GM21360 (cell line): ENCODE measurements around the gene GAPDHS.

ENCODE experiments used
- ATAC-seq: cut with Tn5 transposase; IDR thresholded peaks from one replicate; pipeline ENCODE4 v1.9.1; 2021; ENCODE audit warnings: mild to moderate bottlenecking, moderate library complexity; ENCODE audit not compliant: unreplicated experiment

GAPDHS gene

DNA sequence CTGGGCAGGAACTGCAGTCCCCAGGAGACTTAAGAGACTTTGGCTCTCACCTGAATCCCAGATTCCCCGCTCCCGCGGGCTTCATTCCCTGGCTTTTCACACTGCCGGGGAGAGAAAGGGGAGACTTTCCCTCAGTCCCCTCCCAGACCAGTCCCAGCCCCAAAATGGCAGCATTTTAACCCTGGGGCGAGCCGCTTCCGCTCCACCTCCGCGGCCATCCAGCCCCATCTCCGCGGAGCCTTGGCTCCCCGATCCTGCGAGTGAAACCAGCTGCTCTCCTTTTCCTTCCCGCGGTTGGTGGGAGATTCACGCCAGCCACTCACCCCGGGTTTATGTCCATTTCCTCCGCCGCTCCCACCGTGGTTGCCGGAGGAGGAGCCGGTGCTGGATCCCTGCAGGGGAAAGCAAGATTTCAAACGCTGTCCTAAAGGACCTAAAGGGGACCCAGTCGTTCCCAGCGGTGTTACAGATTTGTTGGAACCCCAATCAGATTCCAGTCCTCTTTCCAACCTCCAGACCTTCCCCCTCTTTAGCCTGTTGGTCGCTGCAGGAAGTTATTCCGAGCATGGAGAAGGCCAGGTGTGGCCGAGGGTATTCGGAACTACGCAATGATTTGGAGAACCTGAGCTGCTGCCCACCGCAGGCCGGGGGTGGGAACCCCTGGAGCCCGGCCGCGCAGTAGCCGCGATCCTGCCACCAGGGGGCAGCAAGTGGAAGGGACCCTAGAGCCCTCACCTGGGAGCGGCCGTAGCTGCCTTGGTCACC lies 23.2 kb upstream of the GAPDHS start:
- peak; percentile 56 for ATAC-seq

DNA sequence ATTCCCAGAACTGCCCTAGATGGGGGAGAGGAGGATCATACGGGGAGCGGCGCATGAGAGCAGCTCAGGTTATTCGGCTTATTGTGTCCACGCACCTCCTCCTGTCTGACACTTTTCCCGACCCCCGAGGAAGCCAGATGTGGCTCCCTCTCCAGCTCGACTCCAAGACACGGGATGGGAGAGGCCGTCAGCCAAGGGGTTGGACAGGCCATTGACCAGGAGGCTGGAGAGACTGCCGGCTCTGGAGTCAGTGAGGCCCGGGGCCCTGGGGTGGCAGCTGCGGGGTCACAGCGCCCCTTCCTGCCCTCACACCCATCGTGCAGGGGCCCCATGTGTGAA lies 22.7 kb upstream of the GAPDHS start:
- ATAC-seq, result no peak

DNA sequence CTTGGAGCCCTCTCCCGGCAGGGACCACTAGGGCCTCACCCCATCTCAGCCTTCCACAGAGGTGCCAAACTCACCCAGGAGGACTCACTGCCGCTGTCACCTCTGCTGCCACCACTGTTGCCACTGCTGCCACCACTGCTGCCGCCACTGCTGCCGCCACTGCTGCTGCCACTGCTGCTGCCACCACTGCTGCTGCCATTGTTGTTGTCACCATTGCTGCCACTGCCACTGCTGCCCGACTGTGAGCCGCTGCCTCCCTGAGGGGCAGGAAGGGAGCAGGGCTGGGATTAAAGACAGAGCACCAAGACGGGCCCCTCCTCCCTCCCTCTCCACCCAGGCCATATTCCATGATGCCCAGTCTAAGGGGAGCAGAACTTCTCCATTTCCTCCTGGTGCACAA lies 21.9 kb upstream of the GAPDHS start:
- no peak for ATAC-seq

DNA sequence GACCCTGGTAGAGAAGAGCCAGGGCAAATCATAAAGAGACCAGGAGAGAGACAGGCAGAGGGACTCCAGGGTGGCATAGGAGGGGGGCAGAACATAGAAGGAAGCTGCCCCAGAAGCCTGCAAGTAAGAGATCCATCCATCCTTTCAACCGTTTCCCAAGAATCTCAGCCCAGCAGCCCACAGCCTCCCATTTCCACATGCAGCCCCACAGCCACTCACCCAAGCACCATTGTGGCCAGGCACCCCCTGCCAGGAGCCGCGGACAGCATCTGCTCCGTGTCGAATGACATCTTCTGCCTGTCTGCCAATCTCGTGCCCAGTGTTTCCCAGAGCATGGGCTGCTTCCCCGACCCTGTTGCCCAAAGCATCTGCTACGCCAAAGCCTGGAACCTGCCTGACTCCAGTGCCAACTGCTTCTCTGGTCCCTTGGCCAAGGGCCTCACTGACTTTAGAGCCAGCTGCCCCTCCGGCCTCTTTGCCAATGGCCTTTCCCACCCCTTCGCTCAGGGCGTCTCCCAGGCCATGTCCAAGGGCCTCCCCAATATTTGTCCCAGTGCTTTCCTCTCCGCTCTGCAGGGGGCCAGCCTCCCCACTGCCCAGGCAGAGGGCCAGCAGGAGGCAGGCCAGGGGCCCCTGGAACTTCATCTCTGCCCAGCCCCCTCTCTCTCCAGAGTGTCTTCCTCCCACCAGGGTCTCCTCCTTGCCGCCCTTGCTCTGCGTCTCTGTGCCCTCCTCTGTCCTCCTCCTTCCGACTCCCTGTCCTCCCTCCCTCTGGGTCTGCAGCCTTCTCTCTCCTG lies 20.2 kb upstream of the GAPDHS start:
- ATAC-seq, result no peak

DNA sequence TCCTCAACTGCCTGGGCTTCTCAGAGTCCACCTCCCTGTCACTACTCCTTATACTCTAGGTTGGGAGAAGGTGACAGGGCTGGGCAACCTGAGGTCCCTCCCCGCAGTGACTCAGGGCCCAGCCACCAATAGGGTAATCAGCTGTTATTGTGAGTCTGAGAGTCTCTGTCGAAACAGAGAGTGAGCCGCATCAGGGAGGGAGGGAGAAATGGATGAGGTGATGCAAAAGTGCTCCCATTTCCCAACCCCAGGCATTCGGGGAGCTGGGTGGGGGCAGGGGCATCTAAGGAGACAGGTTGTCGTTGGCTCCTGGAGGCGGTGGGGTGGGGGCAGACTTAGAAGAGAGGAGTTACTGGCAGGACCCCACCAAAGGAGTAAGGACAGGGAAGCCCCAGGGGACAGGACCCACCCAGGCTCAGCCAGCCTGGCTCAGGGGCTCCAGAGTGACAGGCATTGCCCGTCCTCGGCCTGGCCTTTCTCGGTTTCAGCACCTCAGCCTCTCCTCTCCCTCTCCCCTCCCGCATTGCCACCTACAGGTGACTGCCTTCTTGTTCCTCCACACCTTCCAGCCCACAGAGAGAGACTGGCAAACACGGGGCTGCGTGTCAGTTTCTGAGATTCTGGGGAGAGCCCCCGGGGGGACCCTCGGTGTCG lies 19.5 kb upstream of the GAPDHS start, which contains the start of gene DMKN:
Gene DMKN (minus strand): TSS at position 22 of the 654 bp plus-strand sequence. CDS start 174 bp downstream, outside the sequence.
- ATAC-seq, result no peak

DNA sequence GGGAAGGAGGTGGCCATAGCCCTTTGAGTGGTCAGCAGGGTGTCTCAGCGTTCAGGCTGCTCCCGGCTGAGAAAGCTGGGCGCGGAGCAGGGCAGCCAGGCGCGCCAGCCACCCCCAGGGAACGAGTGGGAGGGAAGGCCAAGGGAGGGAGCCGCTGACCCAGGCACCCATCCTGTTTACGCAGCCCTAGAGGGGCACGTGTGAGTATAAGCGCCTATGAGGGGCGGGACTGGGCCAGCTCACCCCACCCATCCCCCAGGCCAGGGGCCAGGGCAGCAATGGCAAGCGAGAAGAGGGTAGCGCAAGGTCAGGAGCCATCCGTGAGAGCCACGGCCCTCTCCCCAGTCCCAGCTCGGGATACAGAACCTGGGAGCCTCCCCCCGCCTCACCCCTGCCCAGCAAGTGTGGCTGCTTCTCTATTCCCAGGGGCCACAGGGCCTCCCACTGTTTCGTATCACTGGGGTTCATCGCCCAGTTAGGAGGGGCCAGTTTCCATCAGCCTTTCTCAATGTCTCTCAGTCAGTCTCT lies 18.9 kb upstream of the GAPDHS start:
- ATAC-seq, result no peak

DNA sequence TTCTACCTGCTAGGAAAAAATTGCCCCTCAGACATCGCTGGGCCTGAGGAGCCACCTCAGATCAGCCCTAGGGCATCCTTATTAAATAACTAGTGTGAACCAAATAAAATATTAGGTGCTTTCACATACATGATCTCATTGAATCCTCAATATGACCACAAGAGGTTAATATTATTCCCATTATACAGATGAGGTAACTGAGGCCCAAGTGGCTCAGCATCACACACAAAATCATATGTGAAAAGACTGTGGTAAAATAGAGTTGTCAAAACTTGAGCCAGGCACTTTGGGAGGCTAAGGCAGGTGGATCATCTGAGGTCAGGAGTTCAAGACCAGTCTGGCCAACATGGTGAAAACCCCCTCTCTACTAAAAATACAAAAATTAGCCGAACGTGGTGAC lies 16.9 kb upstream of the GAPDHS start:
- no peak for ATAC-seq

DNA sequence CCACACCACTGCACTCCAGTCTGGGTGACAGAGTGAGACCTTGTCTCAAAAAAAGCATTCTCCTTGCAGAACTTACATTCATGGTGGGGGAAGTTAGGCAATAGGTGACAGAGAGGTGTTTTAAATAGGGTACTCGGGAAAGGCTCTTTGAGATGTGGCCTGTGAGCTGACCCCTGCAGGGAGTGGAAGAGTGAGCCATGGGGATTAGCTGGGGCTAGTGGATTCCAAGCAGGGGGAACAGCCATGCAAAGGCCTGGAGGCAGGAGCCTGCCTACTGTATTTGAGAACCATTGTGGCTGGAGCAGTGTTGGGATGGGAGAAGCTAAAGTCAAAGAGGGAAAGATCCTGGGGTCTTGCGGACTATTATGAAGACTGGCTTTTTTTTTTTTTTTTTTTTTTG lies 15.9 kb upstream of the GAPDHS start:
- no peak for ATAC-seq

DNA sequence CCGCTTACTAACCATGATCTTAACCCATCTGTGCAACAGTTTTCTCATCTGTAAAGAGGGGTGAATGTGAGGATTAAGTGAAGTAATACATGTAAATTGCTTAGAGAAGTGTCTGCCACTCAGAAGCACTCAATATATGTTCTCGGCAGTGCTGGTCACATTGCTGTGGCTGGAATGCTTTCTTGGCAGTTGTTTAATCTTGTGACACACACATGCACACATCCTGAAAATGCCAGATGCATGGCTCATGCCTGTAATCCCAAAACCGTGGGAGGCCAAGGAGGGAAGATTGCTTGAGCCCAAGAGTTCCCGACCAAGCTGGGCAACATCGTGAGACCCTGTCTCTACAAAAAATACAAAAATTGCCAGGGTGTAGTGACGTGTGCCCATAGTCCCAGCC lies 14.9 kb upstream of the GAPDHS start:
- no peak for ATAC-seq

DNA sequence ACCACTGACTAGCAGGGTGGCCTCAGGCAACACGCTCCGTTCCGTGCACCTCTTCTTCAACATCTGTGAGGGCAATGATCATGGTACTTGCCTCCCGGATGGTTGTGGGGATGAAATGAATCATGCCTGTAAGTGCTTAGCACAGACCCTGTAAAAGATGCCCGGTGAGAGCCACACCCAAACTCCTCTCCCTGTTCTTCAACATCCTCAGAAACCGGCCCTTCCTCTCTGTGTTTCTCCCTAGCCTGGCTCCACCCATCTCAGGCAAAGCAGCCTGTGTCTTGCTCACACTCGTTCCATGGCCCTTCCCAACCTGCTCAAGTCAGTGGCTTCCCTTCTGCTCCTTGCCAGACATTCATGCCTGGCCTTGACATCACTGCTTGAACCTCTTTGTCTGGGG lies 14.0 kb upstream of the GAPDHS start:
- no peak for ATAC-seq

DNA sequence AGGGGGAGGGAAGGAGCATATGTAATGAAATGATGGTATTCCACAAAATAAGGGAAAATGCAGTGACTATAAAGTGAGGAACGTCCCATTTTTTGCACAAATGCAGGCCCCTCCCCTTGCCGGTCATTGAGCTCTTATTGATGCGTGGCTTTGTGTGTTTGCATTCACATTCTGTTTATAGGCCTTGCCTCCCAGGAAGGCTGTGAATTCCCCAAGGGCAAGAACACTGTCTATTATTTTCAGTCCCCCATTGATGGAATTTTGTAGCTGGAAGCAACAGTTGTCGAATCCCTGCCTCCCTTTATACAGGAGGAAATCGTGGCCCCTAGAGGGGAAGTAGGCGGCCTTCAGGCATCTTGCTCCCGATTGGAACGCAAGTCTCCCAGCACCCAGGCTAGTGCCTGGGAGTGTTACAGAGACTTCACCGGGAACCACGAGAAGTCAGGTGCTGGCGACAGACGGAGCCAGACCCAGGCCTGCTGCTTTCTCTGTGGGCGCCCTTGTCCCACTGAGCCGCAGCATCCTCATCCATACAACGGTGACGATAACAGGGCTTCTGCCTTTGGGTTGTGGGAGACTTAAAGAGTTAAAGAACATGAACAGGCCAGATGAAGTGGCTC lies 12.0 kb upstream of the GAPDHS start:
- no peak for ATAC-seq

DNA sequence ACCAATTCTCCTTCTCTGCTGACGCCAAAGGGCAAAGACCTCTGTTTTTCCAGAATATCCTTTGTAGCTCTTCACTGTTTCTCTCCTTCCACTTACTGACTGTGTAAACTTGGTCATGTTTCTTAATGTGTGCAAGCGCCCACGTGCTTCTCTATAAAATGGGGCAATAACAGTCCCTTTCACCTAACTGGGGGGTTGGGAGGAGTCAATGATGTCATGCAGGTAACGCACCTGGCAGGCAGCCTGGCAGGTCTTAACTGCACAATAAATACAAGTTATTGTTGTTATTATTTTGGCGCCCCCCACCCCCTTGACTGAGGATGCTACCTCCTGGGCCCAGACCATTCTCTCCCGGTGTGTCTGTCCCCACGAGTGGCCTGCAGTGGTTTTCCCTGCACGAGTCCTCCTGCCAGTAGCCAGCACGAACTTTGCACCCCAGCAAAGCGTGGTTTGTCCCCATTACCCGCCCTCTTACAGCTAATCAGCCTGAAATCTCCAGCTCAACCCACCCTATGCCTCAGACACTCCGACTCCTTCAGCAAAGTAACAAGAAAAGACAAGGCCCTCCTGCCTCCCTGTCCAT lies 10.4 kb upstream of the GAPDHS start:
- ATAC-seq, result no peak

DNA sequence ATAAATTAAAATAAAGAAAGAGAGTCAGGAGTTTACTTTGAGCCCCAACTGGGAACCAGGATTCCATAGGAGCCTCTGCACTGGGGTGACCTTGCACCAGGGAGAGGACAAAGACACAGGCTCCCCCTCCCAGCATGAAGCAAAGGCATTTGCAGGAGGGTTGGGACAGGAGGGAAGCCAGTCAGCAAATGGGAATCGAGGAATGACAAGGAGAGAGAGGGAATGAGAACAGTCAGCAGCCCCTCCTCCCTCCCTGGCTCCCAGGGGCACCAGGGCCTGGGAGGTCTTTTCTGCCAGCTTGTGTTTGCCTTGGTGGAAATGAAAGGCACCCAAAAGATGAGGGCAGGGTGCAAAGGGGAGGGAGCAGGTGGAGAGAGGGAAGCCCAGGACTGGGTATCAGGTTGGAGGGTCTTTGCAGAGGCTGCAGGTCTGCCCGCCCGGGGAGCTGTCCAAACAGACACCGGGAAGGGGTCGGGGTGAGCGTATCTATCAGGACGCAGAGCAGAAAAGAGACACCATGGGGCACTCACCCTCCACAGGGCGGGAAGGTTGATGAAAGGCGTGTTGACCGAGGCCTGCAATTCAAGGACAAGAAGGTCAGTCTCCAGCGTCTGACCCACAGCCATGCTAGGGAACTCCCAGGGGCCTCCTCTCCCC lies 8.9 kb upstream of the GAPDHS start:
- no peak for ATAC-seq

DNA sequence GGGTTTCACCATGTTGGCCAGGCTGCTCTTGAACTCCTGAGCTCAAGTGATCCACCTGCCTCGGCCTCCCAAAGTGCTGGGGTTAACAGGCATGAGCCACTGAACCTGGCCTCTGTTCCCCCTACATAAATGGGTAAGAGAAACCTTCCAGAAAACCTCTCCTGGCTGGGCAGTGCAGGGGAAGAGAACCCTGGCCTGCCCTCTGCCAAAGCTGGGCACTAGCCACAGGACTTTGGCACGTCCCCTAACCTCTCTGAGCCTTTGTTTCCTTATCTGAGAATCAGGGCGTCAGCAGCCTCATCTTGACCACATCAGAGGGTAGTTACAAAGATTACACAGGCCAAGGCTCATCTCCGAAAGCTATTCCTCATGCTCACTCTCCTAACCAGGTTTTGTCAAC lies 7.4 kb upstream of the GAPDHS start:
- ATAC-seq, result no peak

DNA sequence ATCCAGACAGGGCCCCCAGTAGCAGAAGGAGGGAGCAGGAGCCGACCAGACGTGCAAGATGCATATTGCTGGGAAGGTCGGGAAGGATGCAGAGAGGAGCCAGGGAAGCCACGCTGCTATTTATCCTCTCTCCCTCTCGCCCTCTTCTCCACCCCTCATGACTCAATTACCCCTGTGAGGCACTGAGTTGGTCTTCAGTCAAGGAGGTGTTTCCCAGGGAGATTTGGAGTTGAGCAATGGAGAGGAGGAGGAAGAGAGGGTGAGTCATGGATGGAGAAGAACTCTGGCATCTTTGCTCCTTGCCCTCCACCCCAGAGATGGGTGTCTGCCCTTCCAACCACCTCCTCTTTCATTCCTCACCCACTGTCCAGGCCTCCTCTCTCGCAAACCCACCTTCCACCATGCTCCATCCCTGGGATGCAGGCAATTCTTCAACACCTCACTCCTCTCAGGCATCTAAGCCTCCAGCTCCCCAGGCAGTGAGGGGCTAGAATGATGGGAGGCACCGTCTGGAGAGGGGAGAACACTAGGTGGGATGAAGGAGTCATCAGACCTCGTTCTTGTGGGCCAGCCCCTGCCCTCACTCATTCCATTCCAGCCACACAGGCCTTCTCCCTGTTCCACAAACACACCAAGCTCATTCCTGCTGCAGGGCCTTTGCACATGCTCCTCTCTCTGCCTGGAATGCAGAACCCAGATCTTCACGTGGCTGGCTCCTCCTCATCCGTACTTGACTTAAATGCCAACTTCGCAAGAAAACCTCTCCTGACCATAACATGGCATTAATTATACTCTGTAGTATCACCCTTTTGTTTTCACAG lies 4.8 kb upstream of the GAPDHS start, which contains the start of gene SBSN:
Gene SBSN (minus strand): TSS at position 94 of the 821 bp plus-strand sequence. CDS start 30 bp downstream, at position 64.
- ATAC-seq, result no peak

DNA sequence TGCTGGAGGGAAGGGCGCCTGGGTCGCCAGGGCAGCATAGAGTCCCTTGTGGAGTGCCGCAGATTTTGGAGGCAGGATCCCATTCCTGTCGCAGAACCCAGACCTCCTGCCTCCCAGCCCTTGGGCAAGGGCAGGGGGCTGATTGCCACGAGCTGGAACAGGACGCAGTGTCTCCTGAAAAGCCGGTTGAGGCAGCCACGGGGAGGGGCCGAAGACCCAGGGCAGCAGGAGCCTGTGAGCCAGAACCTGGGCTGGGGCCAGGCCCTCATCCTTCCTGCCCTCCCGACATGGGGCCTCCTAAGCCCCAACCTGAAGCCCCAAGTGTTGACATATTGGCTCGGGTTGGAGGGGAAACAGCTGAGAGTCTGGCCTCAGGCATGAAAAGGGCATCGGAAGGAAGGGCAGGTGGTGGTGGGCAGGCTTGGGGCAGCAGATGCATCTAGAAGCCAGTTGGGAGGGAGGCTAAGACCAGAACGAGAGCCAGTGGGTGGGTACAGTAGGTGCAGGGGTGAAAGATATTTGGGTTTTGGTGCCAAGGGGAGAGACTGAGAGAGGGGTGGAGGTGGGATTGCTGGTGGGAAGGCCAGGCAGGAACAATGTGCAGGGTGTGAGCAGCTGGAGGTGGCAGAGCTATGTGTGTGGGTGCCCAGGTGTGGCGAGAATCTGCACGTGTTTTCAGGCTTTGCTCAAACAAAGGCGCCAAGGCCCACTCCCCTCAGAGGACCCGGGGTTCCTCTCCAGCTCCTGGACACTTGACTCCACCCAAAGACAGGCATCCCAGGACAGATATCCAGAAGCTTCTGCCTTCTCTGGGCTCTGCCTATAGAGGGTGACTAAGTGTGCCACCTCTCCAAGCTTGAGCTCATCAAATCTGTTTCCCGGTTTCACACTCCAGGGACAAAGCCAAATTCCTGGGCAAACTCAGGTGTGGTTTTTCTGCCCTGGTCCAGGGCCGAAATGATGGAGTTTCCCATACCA lies 3.7 kb upstream of the GAPDHS start:
- no peak for ATAC-seq

DNA sequence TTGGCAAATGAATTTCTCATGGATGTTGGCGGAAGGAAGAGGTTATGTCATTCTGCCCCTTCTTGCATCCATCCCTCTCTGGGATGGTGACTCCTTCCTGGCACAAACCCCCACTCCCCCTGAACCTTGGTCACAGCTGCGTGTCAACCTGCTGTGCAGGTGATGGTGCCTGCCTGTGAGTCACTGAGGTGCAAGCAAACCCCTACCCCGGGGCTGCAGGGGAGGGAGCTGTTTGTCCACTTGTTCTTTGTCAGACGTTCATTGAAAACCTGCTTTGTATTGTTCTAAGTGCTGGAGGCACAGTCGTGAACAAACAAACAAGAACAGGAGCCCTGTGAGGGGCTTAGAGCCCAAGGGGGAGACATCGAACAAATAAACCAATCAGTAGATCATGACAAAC lies 2.0 kb upstream of the GAPDHS start:
- no peak for ATAC-seq

DNA sequence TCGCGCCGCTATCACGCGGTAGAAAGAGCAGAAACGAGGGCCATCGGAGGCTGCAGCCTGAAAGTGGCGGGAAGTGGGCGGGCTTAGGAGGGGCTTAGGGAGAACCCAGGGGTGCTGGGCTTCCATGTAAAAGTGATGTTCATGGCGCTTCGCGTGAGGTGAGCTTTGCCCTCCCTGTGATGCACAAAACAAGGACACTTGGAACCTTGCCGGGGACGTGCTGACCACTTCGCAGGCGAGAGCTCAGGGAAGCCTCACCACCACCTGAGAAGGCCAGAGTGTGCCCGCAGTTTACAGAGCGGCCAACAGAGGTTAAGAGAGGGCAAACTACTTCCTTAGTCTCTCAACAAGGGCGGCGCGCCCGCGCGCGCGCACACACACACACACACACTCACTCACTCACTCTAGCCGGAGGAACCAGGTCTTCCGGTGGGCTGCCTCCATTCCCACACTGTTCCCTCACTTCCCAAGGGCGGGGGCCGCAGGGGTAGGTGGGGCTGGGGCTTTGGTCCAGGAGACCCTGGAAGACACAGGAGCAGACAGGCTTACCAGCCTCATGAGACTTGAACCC lies 651 bp downstream of the GAPDHS start:
- ATAC-seq, result no peak
